ENCODE measurements around the gene CRIP3.

CRIP3 gene

GRCh38 chr6:43275801-43276576 lies 32.6 kb downstream of the CRIP3 start:
- H4K20me1 ChIP-seq: peaks cover 6% of the 10 kb centered on the region; the same call in 1 of the 2 replicates
- H3K4me1 ChIP-seq: peaks cover 24% of the 10 kb centered on the region
- H3K36me3 ChIP-seq: no peaks in the 10 kb centered on the region
- H3K27ac ChIP-seq: no peak overlapping the region
- H3K9ac ChIP-seq: no peak overlapping the region
- H3K4me3 ChIP-seq: peak overlapping the region; percentile 54
- H3K4me2 ChIP-seq: peak overlapping the region; percentile 88
- no peaks in the 10 kb centered on the region for H3K9me3 ChIP-seq
- peaks cover 53% of the 10 kb centered on the region for H3K27me3 ChIP-seq
- TF ChIP-seq Cebpa-rat (IDR thresholded peaks at IDR 0.05): no peak

DNA sequence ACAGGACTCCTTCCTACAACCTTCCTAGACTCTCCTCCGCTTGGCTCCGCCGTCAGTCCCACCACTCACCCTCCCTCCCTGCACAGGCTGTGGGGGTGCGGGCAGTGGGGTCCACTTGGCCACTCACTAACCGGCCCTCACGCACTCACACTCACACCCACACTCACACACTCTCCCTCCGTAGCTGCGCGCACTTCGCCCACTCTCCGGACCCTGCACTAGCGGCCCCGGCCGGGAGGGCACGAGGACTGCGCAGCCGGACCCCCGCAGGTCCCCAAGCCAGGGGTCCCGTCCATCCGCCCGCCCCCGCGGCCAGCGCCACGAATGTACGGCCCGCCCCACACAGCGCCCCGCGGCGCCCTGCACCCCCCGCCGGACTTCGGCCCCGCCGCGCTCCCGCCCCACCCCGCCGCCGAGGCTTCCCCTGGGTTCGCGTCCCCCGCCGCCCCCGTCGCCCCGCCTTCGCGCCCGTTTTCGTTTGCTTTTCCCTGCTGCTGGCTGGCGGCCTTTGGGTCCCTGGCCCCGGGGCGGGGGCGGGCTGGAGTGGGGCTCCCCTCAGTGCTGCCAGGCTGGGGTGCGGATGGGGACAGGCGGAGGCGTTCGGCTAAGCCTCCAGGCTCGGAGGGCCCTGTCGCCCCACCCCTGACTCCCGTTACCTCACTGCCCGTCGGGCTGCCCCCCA lies 33.6 kb downstream of the CRIP3 start:
- H3K4me1 ChIP-seq: peaks cover 33% of the 10 kb centered on the region

DNA sequence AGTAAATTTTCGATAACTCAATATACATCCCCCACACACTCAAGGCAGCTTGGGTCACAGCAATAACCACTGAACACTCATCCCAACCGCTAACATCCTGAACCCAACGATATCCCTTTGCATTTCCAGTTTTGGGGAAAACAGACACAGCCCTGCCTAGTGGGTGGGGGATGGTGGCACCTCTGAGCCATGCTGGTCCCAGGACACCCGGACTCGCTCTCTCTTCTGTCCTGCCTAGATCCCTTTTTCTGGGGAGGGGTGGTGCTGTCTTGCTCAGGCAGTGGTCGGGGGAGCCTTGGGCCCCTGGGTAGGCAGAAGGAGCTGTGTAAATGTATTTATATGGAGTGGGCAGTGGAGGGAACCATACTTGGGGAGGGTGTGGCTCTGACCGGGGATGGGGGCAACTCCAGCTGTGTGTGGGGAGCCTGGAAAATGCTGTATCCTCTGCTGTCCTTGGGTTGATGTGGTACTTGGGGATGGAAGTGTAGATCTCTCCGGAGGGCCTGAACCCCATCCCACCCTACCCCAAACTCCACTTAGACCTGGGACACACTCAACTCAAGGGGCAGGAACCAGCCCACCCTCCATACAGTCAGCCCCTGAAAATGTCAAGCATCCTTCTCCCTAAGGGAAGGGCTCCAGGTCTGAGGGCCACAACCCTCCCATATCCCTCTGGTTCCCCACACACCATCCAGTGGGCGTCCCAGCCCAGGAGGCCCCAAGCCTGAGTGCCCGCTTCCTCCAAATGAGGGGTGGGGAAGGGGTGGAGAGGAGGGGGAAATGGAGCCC lies 34.3 kb downstream of the CRIP3 start:
- H3K4me1 ChIP-seq: peaks cover 40% of the 10 kb centered on the region

More for the DNA sequence above, 33.6 kb downstream of the CRIP3 start:
- Histone ChIP-seq H3K9me3 (no peaks in the 10 kb centered on the region), H3K4me2 (peak overlapping the region; percentile 88), H3K36me3 (no peaks in the 10 kb centered on the region), H3K9ac (no peak overlapping the region), H3K27me3 (peaks cover 61% of the 10 kb centered on the region), H4K20me1 (peaks cover 6% of the 10 kb centered on the region; the same call in 1 of the 2 replicates), H3K4me3 (peak overlapping the region; percentile 54; the same call in 1 of the 2 replicates), H3K27ac (no peak overlapping the region)
- no peak for TF ChIP-seq Cebpa-rat (IDR thresholded peaks at IDR 0.05)

DNA sequence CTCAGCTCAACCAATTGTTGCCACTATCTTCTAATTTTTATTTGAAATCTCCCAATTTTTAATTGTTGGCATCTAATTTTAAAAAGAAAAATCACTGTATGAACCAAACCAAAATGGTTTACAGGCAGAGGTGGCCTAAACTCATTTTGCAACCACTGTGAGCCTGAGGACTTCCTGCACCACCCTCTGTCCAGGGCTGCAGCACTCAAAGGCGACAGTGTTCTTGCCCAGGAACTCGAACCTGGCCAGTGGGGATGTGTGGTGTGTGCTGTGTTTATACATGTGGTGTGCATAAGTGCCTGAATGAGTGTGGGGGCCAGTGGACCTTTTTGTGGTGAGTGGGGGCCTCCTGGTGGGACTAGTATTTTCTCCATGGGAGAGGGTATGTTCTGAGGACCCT lies 34.9 kb downstream of the CRIP3 start:
- H3K27ac ChIP-seq: no peak overlapping the region

More for the DNA sequence above, 34.3 kb downstream of the CRIP3 start:
- Histone ChIP-seq H3K4me3 (no peak overlapping the region), H3K27ac (no peak overlapping the region), H4K20me1 (peaks cover 6% of the 10 kb centered on the region; the same call in 1 of the 2 replicates), H3K9me3 (no peaks in the 10 kb centered on the region), H3K36me3 (no peaks in the 10 kb centered on the region), H3K27me3 (peaks cover 68% of the 10 kb centered on the region), H3K9ac (no peak overlapping the region), H3K4me2 (no peak overlapping the region)
- no peak for TF ChIP-seq Cebpa-rat (IDR thresholded peaks at IDR 0.05)

DNA sequence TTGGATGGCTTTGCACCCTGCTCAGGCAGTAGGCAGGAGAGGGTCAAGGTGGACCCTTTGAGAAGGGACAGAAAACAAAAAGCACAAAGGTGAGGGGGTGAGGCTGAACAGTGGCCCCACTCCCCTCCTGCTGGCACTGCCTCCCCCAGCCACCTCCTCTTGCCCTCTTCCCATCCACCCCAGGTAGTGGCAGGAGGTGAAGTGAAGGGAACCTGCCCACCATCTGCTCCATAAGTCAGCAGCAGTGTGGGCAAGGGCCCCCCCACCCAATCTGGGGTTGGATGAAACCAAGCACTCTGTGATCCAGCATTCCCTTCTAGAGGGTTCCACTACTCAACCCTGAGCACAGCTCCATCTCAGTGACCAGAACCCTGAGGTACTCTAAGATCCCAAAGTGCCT lies 36.7 kb downstream of the CRIP3 start:
- H3K9me3 ChIP-seq: no peaks in the 10 kb centered on the region
- peaks cover 43% of the 10 kb centered on the region for H3K4me1 ChIP-seq
- H3K9ac ChIP-seq: no peak overlapping the region
- H3K4me2 ChIP-seq: 0 out of 2 replicates have a peak overlapping the region, but pooled peaks have one; percentile 83
- TF ChIP-seq Cebpa-rat (IDR thresholded peaks at IDR 0.05): no peak
- H3K27ac ChIP-seq: no peak overlapping the region
- peaks cover 67% of the 10 kb centered on the region for H3K27me3 ChIP-seq
- H3K4me3 ChIP-seq: no peak overlapping the region
- H3K36me3 ChIP-seq: no peaks in the 10 kb centered on the region
- H4K20me1 ChIP-seq: peaks cover 6% of the 10 kb centered on the region; the same call in 1 of the 2 replicates

More for the DNA sequence above, 34.9 kb downstream of the CRIP3 start:
- peaks cover 6% of the 10 kb centered on the region; the same call in 1 of the 2 replicates for H4K20me1 ChIP-seq
- no peak overlapping the region for H3K9ac ChIP-seq
- TF ChIP-seq Cebpa-rat (IDR thresholded peaks at IDR 0.05): no peak
- peaks cover 43% of the 10 kb centered on the region for H3K4me1 ChIP-seq
- H3K36me3 ChIP-seq: no peaks in the 10 kb centered on the region
- H3K4me3 ChIP-seq: no peak overlapping the region
- H3K4me2 ChIP-seq: no peak overlapping the region
- no peaks in the 10 kb centered on the region for H3K9me3 ChIP-seq
- H3K27me3 ChIP-seq: peaks cover 74% of the 10 kb centered on the region

DNA sequence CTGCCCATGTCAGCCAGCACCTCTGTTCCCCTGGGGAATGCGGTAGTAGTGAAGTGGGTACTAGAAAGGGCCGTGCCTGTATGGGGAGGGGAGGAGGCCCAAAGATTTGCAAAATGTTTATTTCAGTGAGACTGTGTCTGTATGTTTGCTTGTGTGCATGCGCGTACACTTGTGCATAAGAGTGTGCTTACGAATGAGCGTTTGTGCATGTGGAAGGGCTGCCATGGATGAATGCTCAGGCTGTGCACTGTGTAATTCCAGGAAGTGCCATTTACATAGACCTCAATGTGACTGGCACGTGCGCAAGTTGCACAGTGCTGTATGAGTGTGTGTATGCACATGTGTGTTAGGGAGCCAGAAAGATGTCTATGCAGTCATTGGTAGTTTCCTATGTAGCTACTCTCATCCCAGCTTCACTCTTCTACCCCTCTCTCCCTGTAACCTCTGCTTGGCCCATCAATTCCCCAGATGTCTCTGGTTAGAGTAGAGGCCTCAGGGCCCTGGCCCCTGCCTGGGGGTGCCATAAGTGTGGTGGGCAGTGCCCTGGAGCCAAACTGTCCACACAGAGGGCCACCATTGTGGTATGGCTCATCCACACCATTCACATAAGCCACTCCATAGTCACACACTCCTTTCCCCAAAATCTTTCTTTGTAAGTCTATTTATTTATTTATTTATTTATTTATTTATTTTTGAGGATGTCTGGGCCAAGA lies 37.4 kb downstream of the CRIP3 start:
- peaks cover 1% of the 10 kb centered on the region; the same call in 1 of the 2 replicates for H4K20me1 ChIP-seq
- H3K4me3 ChIP-seq: no peak overlapping the region
- H3K9me3 ChIP-seq: no peaks in the 10 kb centered on the region
- no peak for TF ChIP-seq Cebpa-rat (IDR thresholded peaks at IDR 0.05)
- H3K4me2 ChIP-seq: peak overlapping the region; percentile 83
- H3K36me3 ChIP-seq: no peaks in the 10 kb centered on the region
- peaks cover 60% of the 10 kb centered on the region for H3K27me3 ChIP-seq
- no peak overlapping the region for H3K27ac ChIP-seq
- peaks cover 38% of the 10 kb centered on the region for H3K4me1 ChIP-seq
- H3K9ac ChIP-seq: no peak overlapping the region

GRCh38 chr6:43269273-43270007 lies 39.2 kb downstream of the CRIP3 start:
- H3K27me3 ChIP-seq: peaks cover 42% of the 10 kb centered on the region
- H3K9ac ChIP-seq: no peak overlapping the region
- H3K4me2 ChIP-seq: peak overlapping the region; percentile 83
- no peaks in the 10 kb centered on the region for H3K9me3 ChIP-seq
- peaks cover 30% of the 10 kb centered on the region for H3K4me1 ChIP-seq
- no peak for TF ChIP-seq Cebpa-rat (IDR thresholded peaks at IDR 0.05)
- H3K27ac ChIP-seq: no peak overlapping the region
- no peaks in the 10 kb centered on the region for H3K36me3 ChIP-seq
- H4K20me1 ChIP-seq: no peaks in the 10 kb centered on the region; the same call in 1 of the 2 replicates
- H3K4me3 ChIP-seq: peak overlapping the region; percentile 54

- Histone ChIP-seq H3K4me3 (no peak overlapping the region; the same call in 1 of the 2 replicates), H4K20me1 (no peaks in the 10 kb centered on the region; the same call in 1 of the 2 replicates), H3K27ac (no peak overlapping the region), H3K4me2 (peak overlapping the region; percentile 83), H3K27me3 (peaks cover 36% of the 10 kb centered on the region), H3K9me3 (no peaks in the 10 kb centered on the region), H3K36me3 (no peaks in the 10 kb centered on the region), H3K4me1 (peaks cover 30% of the 10 kb centered on the region), H3K9ac (no peak overlapping the region)
- no peak for TF ChIP-seq Cebpa-rat (IDR thresholded peaks at IDR 0.05)
These were observed 39.8 kb downstream of the CRIP3 start for GRCh38 chr6:43268782-43269272.
